Esophagus (tissue), 2 donors: ENCODE results near the gene ALKBH5. TPM values are rescaled to one million over a fixed set of nuclear protein-coding genes. Genes with fewer than 3 reads are reported as not detected.

ENCODE experiments used
- H3K27ac ChIP-seq, 2 donors: one replicate each; pipeline ENCODE4 v1.5.1; 2013; ENCODE audit warnings: low read depth in 2 of 2, mild to moderate bottlenecking in 2 of 2, inconsistent platforms in 1 of 2, low read length in 1 of 2, moderate library complexity in 1 of 2
- H3K27me3 ChIP-seq, 2 donors: one replicate each; pipeline ENCODE4 v1.6.1; 2013; ENCODE audit warnings: low read length in 2 of 2, control low read depth in 1 of 2, mild to moderate bottlenecking in 1 of 2; ENCODE audit not compliant: insufficient read depth in 2 of 2, control insufficient read depth in 1 of 2
- H3K36me3 ChIP-seq, 2 donors: one replicate each; pipeline ENCODE4 v1.6.1; 2013; ENCODE audit warnings: low read length in 1 of 2; ENCODE audit not compliant: control insufficient read depth in 2 of 2, insufficient read depth in 2 of 2
- H3K4me1 ChIP-seq, 2 donors: one replicate each; pipeline ENCODE4 v1.6.1; 2013; ENCODE audit warnings: low read length in 1 of 2; ENCODE audit not compliant: control insufficient read depth in 2 of 2, insufficient read depth in 2 of 2
- H3K4me3 ChIP-seq, 2 donors: one replicate each; pipeline ENCODE4 v1.5.1; 2013; ENCODE audit warnings: low read length in 2 of 2, mild to moderate bottlenecking in 2 of 2, low read depth in 1 of 2, moderate library complexity in 1 of 2
- H3K9me3 ChIP-seq, 2 donors: one replicate each; pipeline ENCODE4 v1.6.1; 2013; ENCODE audit warnings: mild to moderate bottlenecking in 2 of 2, low read depth in 1 of 2, low read length in 1 of 2, moderate library complexity in 1 of 2; ENCODE audit not compliant: control insufficient read depth in 2 of 2, insufficient read depth in 1 of 2
- WGBS, 2 donors: extraction: QIAGEN DNeasy Blood & Tissue Kit; methylation state at CpG; one replicate each; pipeline ENCODE4 v1.1.7; 2013; 5-methylcytosine and 5-hydroxymethylcytosine counted together
- polyA plus RNA-seq, 2 donors: library from polyadenylated mRNA; stranded (reverse); fragments of 200-250 nt; gene quantifications; one replicate each; pipeline ENCODE4 v1.2.3, GENCODE V29; 2013
- donor health status: healthy with polysubstance abuse.
- donor health status: Bipolar disorder and iron deficiency.

The ALKBH5 gene
- polyA plus RNA-seq, 2 donors, result 19.4 to 20.4 TPM

GRCh38 chr17:18230288-18231141 lies 46.9 kb downstream of the ALKBH5 start:
- Histone ChIP-seq H3K27ac (no peak overlapping the region), H3K27me3 (no peaks in the 10 kb centered on the region), H3K9me3 (no peaks in the 10 kb centered on the region), H3K4me3 (no peak overlapping the region), H3K36me3 (peaks cover 5 to 27% of the 10 kb centered on the region in 2 donors), H3K4me1 (peaks cover 0 to 24% of the 10 kb centered on the region in 2 donors)
- WGBS, 2 donors, result 78 to 85% methylated on average over 14 of the region's 14 CpGs

GRCh38 chr17:18231164-18231563 lies 47.5 kb downstream of the ALKBH5 start:
- no peaks in the 10 kb centered on the region for H3K9me3 ChIP-seq
- H3K4me3 ChIP-seq, result no peak overlapping the region
- peaks cover 5 to 27% of the 10 kb centered on the region in 2 donors for H3K36me3 ChIP-seq
- 69 to 71% methylated on average over 9 of the region's 9 CpGs for WGBS, 2 donors
- H3K27ac ChIP-seq, result no peak overlapping the region
- peaks cover 0 to 30% of the 10 kb centered on the region in 2 donors for H3K4me1 ChIP-seq
- no peaks in the 10 kb centered on the region for H3K27me3 ChIP-seq

- no peaks in the 10 kb centered on the region for H3K9me3 ChIP-seq
- no peak overlapping the region for H3K4me3 ChIP-seq
- H3K4me1 ChIP-seq, result peaks cover 0 to 22% of the 10 kb centered on the region in 2 donors
- peaks cover 8 to 46% of the 10 kb centered on the region in 2 donors for H3K36me3 ChIP-seq
- WGBS, 2 donors, result 92% methylated on average over 21 to 22 of the region's 22 CpGs
- no peaks in the 10 kb centered on the region for H3K27me3 ChIP-seq
- H3K27ac ChIP-seq, result no peak overlapping the region
Measured at GRCh38 chr17:18233803-18234518, 50.3 kb downstream of the ALKBH5 start.

GRCh38 chr17:18234853-18235380 lies 51.3 kb downstream of the ALKBH5 start:
- Histone ChIP-seq H3K27ac (peak overlapping the region; percentile 64 to 90), H3K36me3 (peaks cover 8 to 49% of the 10 kb centered on the region in 2 donors), H3K9me3 (no peaks in the 10 kb centered on the region), H3K4me3 (no peak overlapping the region), H3K27me3 (no peaks in the 10 kb centered on the region), H3K4me1 (peaks cover 0 to 22% of the 10 kb centered on the region in 2 donors)
- WGBS, 2 donors, result 93 to 94% methylated on average over 22 of the region's 22 CpGs

GRCh38 chr17:18235743-18236256 lies 52.2 kb downstream of the ALKBH5 start:
- no peaks in the 10 kb centered on the region for H3K9me3 ChIP-seq
- H3K36me3 ChIP-seq, result peaks cover 8 to 54% of the 10 kb centered on the region in 2 donors

GRCh38 chr17:18236494-18236893 lies 52.9 kb downstream of the ALKBH5 start:
- peaks cover 8 to 60% of the 10 kb centered on the region in 2 donors for H3K36me3 ChIP-seq
- no peaks in the 10 kb centered on the region for H3K9me3 ChIP-seq
- peaks cover 0 to 20% of the 10 kb centered on the region in 2 donors for H3K4me1 ChIP-seq
- no peaks in the 10 kb centered on the region for H3K27me3 ChIP-seq
- WGBS, 2 donors, result 85 to 89% methylated on average over 18 of the region's 18 CpGs
- peak overlapping the region; percentile 64 to 90 for H3K27ac ChIP-seq
- no peak overlapping the region for H3K4me3 ChIP-seq

More at GRCh38 chr17:18235743-18236256, 52.2 kb downstream of the ALKBH5 start:
- Histone ChIP-seq H3K27ac (peak overlapping the region; percentile 64 to 90), H3K4me3 (no peak overlapping the region), H3K27me3 (no peaks in the 10 kb centered on the region), H3K4me1 (peaks cover 0 to 22% of the 10 kb centered on the region in 2 donors)
- 47 to 65% methylated on average over 14 of the region's 14 CpGs for WGBS, 2 donors

GRCh38 chr17:18237461-18237860 lies 53.8 kb downstream of the ALKBH5 start:
- Histone ChIP-seq H3K27ac (no peak overlapping the region), H3K9me3 (no peaks in the 10 kb centered on the region), H3K4me3 (no peak overlapping the region), H3K27me3 (no peaks in the 10 kb centered on the region), H3K4me1 (peaks cover 0 to 20% of the 10 kb centered on the region in 2 donors), H3K36me3 (peaks cover 8 to 65% of the 10 kb centered on the region in 2 donors)
- WGBS, 2 donors, result 92 to 94% methylated on average over 20 of the region's 20 CpGs

GRCh38 chr17:18238299-18238698 lies 54.7 kb downstream of the ALKBH5 start:
- H3K9me3 ChIP-seq, result peaks cover 0 to 2% of the 10 kb centered on the region in 2 donors
- WGBS, 2 donors, result 92 to 93% methylated on average over 18 of the region's 18 CpGs
- peaks cover 0 to 20% of the 10 kb centered on the region in 2 donors for H3K4me1 ChIP-seq
- H3K4me3 ChIP-seq, result no peak overlapping the region
- H3K36me3 ChIP-seq, result peaks cover 8 to 61% of the 10 kb centered on the region in 2 donors
- H3K27ac ChIP-seq, result no peak overlapping the region
- H3K27me3 ChIP-seq, result no peaks in the 10 kb centered on the region

- Histone ChIP-seq H3K36me3 (peaks cover 3 to 57% of the 10 kb centered on the region in 2 donors), H3K4me3 (no peak overlapping the region), H3K27me3 (no peaks in the 10 kb centered on the region), H3K4me1 (peaks cover 0 to 24% of the 10 kb centered on the region in 2 donors), H3K9me3 (peaks cover 0 to 2% of the 10 kb centered on the region in 2 donors), H3K27ac (no peak overlapping the region)
- 92 to 93% methylated on average over 19 of the region's 19 CpGs for WGBS, 2 donors
Measured at GRCh38 chr17:18240449-18240848, 56.8 kb downstream of the ALKBH5 start.
